Pons (tissue), 1 donor: ENCODE data around the gene STRN.
"Not testable (repeated sequence)": the region's sequence is repeated elsewhere in the genome, so short reads cannot be mapped to it uniquely, and the experiment has no call there.

Experiments used
- DNase-seq: peaks from one replicate; pipeline ENCODE4 v3.0.0-alpha.2; 2016; ENCODE audit warnings: low spot score

The STRN gene

DNA sequence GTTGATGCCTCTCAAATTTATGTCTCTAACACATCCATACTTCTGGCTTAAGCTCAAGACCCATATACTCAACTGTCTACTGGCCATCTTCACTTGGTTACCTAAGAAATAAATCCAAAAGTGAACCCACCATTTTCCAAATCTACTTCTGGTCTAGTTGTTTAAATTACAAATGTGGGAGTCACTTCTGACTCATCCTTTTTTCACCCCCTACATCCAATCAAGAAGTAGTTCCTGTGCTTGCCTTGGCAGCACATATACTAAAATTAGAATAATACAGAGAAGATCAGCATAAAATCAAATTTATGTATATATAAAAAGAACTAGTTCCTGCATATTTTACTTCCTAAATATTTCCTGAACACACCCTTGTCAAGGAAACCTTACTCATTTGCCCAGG, 53.6 kb downstream of the STRN start:
- no peak for DNase-seq

DNA sequence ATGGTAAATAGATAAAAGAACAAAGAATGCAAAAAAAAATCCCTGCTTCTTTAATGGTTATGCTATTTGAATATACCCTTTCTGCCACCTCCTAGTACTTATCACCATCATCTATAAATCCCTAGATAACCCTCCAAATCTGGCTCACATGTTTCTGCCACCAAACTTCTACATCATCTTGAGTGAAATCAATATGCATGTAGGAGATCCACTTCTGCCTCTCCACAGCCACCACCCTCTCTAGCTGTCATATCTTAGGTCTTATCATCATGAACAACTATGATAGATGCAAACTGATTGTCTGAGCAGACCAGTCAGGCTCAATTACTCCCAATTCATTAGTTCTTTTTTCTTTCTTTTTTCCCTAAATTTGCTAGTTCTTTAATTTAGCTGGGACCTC, 55.3 kb downstream of the STRN start:
- DNase-seq, result no peak

DNA sequence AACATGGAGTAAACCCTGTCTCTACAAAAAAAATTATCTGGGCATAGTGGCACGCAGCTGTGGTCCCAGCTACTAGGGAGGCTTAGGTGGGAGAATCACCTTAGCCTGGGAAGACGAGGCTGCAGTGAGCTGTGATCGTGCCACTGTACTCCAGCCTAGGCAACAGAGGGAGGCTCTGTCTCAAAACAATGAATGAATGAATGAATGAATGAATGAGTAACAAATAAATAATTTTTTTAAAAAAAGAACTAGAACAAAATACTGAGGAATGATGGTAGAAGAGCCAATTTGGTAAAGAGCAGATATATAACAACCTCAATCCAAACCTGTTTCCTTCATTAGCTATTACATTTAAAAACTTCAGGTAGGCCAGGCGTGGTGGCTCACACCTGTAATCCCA, 60.1 kb downstream of the STRN start:
- no peak for DNase-seq

DNA sequence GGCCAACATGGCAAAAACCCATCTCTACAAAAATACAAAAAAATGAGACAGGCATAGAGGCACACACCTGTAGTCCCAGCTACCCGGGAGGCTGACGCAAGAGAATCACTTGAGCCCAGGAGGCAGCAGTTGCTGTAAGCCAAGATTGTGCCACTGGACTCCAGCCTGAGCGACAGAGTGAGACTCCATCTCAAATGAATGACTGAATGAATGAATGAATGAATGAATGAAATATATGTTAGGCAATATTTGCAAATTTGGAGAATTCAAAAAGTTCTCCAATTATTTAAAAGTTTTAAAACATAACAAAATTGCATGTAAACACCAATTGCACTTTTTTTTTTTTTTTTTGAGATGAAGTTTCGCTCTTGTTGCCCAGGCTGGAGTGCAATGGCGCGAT, 61.7 kb downstream of the STRN start:
- DNase-seq, result no peak

DNA sequence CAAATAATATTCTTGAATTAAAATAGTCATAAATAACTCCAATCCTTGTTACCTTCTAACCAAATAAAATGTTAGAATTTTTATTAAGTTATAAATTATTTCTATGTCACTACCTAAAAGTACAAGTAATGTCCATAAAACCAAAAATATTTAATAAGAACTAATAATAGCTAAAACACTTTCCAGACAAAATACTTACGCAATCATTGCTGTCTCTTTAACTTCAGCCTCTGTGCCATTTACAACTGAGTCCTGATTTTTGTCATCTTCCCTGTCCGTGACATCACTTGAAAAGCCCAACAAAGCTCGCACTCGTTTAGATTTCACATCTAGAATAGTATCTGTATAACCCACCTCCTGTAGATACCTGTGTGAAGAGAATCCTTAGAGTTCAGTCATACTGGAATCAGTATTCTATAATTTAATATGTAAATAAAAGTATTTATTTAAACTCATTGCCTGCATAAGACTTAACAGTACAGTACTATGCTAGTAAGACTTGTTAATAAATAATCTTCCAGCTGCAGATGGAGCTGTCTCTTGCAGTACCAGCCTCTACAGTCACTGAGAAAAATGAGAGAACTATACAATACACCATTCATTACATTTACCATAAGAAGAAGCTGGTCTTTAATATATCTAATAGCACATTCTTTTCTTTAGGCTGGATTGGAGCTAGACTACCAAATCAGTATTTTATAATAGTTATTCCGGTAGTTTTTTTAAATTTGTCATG, 63.8 kb downstream of the STRN start:
- DNase-seq, result peak; percentile 86

DNA sequence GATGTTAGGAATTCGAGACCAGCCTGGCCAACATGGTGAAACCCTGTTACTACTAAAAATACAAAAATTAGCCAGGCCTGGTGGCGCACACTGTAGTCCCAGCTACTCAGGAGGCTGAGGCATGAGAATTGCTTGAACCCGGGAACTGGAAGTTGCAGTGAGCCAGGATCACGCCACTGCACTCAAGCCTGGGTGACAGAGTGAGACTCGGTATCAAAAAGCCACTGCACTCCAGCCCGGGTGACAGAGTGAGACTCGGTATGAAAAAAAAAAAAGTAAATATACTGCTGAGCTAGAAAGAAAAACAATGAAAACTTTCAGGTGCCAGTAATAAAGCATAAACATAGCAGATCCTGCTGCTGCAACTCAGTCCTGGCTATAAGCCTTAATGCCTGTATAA, 73.5 kb downstream of the STRN start:
- DNase-seq, result no peak

DNA sequence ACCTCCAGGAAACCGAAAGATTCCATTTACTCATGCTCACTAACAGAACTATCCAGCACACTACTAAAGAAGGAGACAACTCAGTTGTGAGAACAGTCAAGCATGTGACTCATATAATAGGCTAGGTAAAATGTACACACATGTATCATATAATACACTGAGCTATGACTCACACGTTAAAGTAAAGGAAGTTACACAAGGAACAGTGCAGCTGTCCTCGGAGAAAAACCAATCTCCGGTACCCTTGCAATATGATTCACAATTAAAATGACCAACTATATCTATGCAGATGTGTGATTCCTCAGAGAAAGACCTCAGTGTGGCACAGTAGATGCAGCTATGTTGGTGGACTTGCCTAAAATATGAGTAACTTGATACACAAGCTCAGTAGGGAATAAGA, 76.5 kb downstream of the STRN start:
- DNase-seq, result no peak

DNA sequence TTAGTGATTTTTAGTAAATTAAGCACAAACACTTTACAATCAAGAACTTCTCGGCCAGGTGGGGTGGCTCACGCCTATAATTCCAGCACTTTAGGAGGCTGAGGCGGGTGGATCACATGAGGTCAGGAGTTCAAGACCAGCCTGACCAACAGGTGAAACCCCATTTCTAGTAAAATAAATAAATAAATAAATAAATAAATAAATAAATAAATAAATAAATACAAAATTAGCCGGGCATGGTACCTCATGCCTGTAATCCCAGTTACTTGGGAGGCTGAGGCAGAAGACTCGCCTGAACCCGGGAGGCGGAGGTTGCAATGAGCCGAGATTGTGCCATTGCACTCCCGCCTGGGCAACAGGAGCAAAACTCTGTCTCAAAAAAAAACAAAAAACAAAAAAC, 79.2 kb downstream of the STRN start:
- not testable (repeated sequence) for DNase-seq

DNA sequence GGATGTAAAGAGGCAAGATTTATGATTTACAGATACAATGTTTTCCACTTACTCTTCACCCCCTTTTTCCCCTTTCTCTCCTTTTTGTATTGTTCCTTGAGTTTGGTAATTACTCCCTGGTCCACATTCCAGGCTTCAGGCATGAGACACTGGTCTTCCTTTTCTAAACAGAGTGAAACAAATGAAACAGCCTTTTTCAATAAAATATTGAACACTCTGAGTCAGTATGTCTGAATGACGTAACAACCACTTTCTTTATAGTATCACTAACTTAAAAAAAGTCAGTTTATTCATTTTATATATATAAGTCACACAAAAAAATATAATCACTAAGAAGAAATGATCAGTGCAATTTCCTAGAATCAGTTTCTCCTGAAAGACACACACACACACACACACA, 79.7 kb downstream of the STRN start:
- no peak for DNase-seq

DNA sequence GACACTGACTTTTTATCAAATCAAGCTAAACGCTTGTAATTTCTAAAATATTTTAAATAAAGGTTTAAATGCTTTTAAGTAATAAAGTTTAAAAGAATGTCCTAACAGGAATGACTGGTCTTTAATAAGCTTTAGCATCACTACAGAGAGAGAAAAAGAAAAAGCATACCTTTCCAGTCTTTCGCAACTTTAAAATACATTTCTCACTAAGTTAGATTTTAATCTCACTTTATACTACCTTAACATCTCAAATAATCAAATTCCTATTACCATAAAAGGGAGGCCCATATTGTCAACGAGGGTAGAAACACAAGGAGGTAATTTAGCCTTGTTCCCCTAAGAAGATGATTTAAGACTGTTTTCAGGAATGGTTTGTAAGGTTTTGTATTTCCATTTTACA, 80.7 kb downstream of the STRN start:
- no peak for DNase-seq

DNA sequence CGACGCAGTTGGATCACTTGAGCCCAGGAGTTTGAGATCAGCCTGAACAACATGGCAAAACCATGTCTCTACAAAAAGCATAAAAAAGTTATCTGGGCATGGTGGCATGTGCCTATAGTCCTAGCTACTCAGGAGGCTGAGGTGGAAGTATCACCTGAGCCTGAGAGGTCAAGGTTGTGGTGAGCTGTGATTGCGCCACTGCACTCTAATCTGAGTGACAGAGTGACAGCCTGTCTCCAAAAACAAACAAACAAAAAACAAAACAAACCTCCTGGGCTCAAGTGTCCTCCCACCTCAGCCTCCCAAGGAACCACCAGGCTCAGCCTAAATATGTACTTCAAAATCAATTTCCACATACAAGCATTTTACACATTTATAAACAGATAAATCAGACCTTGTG, 83.8 kb downstream of the STRN start:
- no peak for DNase-seq

DNA sequence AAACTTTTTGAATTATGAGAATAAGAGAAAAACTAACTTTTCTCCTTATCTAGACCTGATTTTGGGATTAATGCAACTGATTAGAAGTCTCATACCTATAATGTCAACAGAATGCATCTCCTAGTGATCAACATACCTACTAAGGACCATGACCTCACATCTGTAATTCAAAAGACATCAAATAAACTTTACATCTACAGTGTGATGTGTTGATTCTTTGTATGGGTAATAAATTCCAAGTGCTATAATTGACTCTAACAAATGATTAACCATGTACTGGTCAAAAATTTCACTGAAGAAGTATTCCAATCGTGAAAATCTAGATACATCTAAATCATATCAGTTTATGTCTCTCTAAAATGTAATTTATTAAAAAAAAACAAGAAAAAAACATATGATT, 84.5 kb downstream of the STRN start:
- no peak for DNase-seq

DNA sequence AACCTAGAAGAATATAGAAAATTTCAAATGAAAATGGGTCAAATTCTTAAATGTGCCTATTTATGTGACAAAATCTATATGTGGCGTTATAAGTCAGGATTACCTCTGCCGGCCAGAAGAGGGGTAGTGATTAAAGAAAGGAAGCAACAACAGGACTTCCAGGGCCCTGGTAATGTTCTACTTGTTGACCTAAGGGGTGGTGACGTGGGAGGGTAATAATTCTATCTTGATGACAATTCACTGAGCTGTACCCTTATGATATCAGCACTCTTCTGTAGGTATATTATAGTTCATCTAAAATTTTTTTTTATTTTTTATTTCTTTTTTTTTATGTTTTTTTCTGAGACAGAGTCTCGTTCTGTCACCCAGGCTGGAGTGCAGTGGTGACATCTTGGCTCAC, 87.9 kb downstream of the STRN start:
- DNase-seq, result no peak

DNA sequence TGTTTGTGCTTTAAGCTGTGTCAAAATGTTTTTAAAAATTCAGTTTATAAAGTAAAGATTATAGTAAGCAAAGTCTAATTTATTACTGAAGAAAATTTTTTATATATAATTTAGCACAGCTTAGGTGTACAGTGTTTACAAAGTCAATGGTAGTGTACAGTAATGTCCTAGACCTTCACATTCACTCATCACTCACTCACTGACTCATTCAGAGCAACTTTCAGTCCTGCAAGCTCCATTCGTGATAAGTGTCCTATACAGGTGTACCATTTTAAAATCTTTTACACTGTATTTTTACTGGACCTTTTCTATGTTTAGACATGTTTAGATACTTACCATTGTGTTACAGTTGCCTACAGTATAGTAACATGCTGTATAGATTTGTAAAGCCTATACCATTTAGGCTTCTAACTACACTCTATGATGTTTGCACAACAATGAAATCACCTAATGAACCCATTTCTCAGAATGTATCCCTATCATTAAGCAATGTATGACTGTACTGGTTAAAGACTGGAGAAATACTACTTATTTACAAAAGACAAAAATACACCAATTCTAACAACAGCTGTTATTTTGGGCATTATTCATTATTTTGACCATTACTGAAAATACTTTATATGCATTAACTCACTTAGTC, 95.1 kb downstream of the STRN start:
- no peak for DNase-seq

DNA sequence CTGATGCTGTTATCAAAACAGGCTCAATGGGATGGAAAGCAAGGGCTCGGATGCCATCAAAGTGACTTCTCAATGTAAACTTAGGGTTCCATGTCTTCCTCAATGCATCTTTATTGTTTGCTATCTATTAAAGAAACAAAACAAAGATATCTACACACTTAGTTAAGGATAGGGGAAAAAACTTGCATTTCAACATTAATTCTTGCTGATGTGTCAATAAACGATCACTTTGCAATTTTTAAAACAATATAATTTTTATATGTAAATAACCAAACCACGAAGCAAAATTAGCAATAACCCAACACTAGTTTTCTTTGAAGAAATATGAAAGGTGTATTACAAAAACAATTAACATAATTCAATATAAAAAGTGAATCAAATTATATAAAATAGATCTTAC, 96.7 kb downstream of the STRN start:
- no peak for DNase-seq

DNA sequence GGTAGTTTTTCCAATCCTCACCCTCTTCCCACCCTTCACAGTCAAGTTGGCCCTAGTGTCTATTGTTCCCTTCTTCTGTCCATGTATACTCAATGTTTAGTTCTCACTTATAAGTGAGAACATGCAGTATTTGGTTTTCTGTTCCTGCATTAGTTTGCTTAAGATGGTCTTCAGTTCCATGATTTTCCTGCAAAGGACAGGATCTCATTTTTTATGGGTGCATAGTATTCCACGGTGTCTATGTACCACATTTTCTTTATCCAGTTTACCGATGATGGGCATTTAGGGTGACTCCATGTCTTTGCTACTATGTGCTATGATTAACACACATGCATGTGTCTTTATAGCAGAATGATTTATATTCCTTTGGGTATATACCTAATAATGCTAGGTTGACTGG, 104.4 kb downstream of the STRN start:
- DNase-seq, result no peak

DNA sequence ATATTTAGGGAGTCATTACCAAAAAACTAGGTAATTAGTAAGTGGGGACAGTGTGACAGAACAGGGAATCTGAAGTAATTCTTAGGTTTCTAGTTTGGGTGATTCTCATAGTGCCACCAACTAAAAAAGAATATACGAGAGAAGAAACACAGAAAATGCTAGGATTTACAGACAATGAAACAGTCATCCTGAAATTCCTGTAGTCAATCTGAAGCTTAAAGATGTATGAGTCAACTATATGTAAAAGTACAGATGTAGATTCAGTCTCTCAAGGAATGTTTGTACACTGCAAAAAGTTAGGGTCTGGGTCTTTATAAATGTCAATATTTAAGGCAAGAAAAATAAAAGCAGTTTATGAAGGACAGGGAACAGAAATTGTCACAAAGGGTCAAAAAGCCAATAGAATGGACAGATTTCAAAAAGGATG, 107.0 kb downstream of the STRN start:
- no peak for DNase-seq

DNA sequence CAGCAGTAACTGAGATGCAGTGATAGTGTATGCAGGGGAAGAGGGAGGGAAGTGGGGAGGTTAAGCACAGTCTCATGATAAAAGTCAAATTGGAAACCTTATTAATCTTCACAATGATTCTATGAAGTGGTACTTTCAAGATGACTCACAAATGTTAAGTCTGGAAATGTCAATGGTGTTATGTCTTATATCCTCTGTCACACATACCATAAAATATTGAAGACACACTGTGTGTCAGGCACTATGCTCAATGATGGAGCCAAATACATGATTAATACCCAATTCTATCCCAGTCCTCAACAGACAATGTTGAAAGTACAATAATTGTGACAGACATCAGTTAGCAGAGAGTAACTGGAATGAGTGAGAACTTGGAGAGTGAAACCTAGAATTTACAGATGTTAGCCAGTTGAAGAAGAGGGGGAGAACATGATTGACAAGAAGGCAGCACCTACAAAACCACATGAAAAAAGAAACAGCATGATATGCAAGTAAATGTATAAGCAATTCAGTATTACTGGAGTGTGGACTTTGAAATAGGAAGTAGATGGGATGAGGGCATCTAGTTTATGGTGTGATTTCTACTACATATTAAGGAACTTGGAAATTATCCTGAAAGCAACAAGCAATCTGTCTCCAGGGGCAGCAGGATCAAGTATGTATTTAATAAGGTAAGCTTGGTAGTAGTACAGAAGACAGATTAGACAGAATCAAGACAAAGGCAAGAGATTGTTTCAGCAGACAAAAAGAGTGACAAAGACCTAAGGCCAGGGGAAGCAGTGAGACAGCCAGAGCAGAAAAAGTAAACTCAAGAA, 107.6 kb downstream of the STRN start:
- no peak for DNase-seq

DNA sequence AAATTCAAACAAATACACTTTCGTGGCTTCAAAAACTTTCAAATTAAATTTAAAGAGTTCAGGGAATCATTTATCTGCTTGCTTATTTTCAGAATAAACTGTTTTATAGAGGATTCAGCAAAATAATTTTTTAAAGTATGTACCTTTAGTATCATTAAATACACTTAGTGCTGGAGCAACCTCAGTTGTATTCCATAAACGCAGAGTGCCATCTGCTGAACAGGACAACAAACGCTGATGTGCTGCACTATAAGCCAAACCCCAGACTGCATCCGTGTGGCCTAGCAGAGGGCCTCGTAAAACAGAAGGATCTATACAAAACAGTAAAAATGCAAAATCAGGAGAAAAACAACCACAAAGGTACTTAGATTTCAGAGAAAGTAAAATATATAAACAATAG, 108.6 kb downstream of the STRN start:
- no peak for DNase-seq

DNA sequence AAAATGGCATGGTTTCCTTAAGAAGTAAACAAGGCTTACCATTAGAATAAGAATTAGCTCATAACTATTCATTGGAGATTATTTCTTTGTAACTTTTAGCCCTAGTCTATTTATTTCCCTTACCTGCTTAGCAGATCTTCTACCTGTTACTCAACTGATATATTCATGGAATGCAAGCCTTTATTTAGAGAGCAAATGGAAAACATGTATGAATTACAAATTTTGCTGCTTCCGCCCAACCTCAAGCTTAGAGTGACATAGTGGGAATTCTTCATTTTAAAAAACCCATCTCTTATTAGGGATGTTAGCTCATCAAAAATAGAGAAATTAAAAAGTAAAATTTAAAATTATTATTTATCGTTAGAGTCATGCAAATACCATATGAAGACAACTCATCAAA, 110.9 kb downstream of the STRN start:
- DNase-seq, result no peak

DNA sequence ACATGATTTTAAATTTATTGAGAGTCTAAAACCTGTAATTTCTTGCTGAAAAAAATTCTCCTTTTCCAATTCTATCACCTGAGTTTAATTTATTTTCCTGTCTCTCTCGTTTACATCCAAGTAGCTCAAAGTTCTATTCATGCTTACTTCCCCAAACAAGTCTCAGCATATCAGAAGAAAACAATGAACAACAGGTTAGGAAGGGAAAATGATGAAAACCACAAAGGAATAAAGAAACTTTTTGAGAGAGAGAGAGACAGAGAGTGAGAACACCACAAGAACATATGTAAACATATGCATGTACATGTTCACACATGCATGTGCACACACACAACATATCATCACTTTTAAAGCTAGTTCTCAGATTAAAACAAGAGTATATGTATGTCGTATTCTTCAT, 112.1 kb downstream of the STRN start:
- DNase-seq, result no peak

DNA sequence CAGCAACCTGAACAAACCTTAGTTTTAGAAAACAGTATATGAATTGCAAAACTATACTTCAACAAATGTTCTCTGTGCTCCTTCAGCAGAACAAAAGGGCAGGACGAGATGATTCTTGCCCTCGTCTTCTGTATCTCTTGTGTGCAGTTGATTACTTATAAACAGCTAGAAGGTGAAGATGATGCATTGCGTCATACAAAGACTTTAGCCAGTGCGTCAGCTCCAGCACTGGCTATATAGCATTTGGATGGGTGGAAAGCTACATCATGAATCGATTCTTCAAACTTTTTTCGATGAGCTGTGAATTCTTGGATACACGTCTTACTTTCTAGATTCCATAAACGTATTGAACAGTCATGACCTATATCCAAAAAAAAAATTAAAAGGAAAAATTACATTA, 117.1 kb downstream of the STRN start:
- no peak for DNase-seq

DNA sequence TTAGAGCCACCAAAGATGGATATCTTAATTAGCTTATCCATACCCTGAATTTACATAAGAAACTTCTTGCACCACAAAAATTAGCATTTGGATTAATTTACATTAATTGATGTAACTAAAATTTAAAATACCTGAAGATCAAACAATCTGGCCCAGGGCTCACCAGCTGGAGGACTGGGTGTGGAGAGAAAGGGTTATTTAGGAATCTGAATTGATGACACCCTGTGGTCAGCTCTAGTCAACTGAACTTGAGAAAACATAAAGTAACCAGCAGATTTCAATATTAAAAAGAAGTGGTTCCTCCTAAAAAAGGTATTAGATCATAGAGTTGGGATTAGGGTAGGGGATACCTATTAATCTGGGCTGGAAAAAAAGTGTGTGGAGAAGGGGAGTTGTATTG, 122.5 kb downstream of the STRN start:
- DNase-seq, result no peak
